Natural killer cell (primary cell): ENCODE results near the gene PPP1R3A. TPM values are rescaled to one million over a fixed set of nuclear protein-coding genes. Genes with fewer than 3 reads are reported as not detected.

Source experiments
- ATAC-seq, 3 donors: fragments of 150-1000 bp in 2 of 3; fragments of 200-7000 bp in 1 of 3; cut with Tn5 transposase; 1 replicate in 1 of 3; 2 replicates in 2 of 3; pipeline ENCODE4 v1.10.0; 2021; ENCODE audit warnings: mild to moderate bottlenecking in 2 of 3, moderate library complexity in 2 of 3
- DNase-seq, 2 donors: peaks; one replicate each; pipeline versions ENCODE4 v3.0.0 to v3.0.0-alpha.2; 2013 to 2021; ENCODE audit warnings: mixed read lengths in 1 of 2
- H3K27ac ChIP-seq: one replicate; pipeline ENCODE4 v1.5.1; 2013; ENCODE audit warnings: mild to moderate bottlenecking, low read length
- H3K27me3 ChIP-seq: one replicate; pipeline ENCODE4 v1.6.1; 2013; ENCODE audit warnings: low read length; ENCODE audit not compliant: control insufficient read depth, insufficient read depth
- H3K36me3 ChIP-seq: one replicate; pipeline ENCODE4 v1.6.1; 2013; ENCODE audit warnings: low read length; ENCODE audit not compliant: control insufficient read depth, insufficient read depth
- H3K4me1 ChIP-seq: one replicate; pipeline ENCODE4 v1.6.1; 2013; ENCODE audit warnings: low read length; ENCODE audit not compliant: control insufficient read depth, insufficient read depth
- H3K4me3 ChIP-seq: one replicate; pipeline ENCODE4 v1.5.1; 2013; ENCODE audit warnings: low read length
- H3K9me3 ChIP-seq: one replicate; pipeline ENCODE4 v1.6.1; 2013; ENCODE audit warnings: low read length; ENCODE audit not compliant: control insufficient read depth, insufficient read depth
- H3K27ac Mint-ChIP-seq, 2 donors: one replicate each; pipeline ENCODE4 v1.8.0; 2022; ENCODE audit warnings: mild to moderate bottlenecking in 2 of 2, mixed read lengths in 2 of 2, moderate library complexity in 1 of 2
- H3K27me3 Mint-ChIP-seq, 2 donors: one replicate each; pipeline ENCODE4 v1.8.0; 2022; ENCODE audit warnings: low read depth in 2 of 2, mixed read lengths in 2 of 2
- H3K36me3 Mint-ChIP-seq: one replicate; pipeline ENCODE4 v1.8.0; 2022; ENCODE audit warnings: mixed read lengths
- H3K4me1 Mint-ChIP-seq, 2 donors: one replicate each; pipeline ENCODE4 v1.8.0; 2022; ENCODE audit warnings: mixed read lengths in 2 of 2
- H3K4me3 Mint-ChIP-seq: one replicate; pipeline ENCODE4 v1.8.0; 2022; ENCODE audit warnings: mild to moderate bottlenecking, moderate library complexity, mixed read lengths
- H3K9me3 Mint-ChIP-seq, 2 donors: one replicate each; pipeline ENCODE4 v1.8.0; 2022; ENCODE audit warnings: mixed read lengths in 2 of 2
- WGBS: methylation state at CpG from one replicate; pipeline ENCODE4 v1.1.7; 2013; ENCODE audit warnings: missing lambda C conversion rate; ENCODE audit not compliant: insufficient coverage; 5-methylcytosine and 5-hydroxymethylcytosine counted together
- intact Hi-C: fragments of 100-400 bp; cut with micrococcal nuclease; formaldehyde crosslinking; loops from one replicate; pipeline ENCODE4 v1.14.2; 2022
- total RNA-seq, 4 donors: library from RNA; stranded (reverse); fragments of 120-200 nt in 1 of 4; gene quantifications; one replicate each; pipeline versions ENCODE4 v1.2.3 to v1.2.4, GENCODE V29; 2013 to 2022
- TF ChIP-seq, protein P1 (sequence below): fragments of 200-600 bp; IDR thresholded peaks from one replicate; pipeline ENCODE4 v1.8.0; 2022; ENCODE audit warnings: antibody characterized with exemption

PPP1R3A gene
- total RNA-seq, 3 donors from 2014 or later (not counting 1 experiment from before 2014, with no cell fraction given), result not detected

DNA sequence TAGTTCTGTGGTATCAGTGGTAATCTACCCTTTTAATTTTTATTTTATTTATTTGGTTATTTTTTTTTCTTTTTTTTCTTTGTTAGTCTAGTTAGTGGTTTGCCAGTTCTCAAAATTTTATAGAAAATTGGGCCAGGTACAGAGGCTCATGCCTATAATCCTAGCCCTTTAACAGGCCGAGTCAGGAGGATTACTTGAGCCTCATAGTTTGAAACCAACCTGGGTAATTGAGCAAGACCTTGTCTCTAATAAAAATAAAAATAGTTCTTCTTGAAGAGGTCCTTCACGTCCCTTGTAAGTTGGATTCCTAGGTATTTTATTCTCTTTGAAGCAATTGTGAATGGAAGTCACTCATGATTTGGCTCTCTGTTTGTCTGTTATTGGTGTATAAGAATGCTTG lies 51.5 kb downstream of the PPP1R3A start:
- TF ChIP-seq, protein P1, sequence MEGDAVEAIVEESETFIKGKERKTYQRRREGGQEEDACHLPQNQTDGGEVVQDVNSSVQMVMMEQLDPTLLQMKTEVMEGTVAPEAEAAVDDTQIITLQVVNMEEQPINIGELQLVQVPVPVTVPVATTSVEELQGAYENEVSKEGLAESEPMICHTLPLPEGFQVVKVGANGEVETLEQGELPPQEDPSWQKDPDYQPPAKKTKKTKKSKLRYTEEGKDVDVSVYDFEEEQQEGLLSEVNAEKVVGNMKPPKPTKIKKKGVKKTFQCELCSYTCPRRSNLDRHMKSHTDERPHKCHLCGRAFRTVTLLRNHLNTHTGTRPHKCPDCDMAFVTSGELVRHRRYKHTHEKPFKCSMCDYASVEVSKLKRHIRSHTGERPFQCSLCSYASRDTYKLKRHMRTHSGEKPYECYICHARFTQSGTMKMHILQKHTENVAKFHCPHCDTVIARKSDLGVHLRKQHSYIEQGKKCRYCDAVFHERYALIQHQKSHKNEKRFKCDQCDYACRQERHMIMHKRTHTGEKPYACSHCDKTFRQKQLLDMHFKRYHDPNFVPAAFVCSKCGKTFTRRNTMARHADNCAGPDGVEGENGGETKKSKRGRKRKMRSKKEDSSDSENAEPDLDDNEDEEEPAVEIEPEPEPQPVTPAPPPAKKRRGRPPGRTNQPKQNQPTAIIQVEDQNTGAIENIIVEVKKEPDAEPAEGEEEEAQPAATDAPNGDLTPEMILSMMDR, result no peak
- no peaks in the 10 kb centered on the region for H3K36me3 ChIP-seq
- WGBS, result 75% methylated on average over 2 of the region's 2 CpGs
- Mint-ChIP-seq H3K27ac (no peak overlapping the region), H3K9me3 (peaks cover 9 to 11% of the 10 kb centered on the region in 2 donors), H3K4me1 (no peaks in the 10 kb centered on the region), H3K27me3 (no peaks in the 10 kb centered on the region), H3K36me3 (no peaks in the 10 kb centered on the region), H3K4me3 (no peak overlapping the region)
- H3K4me1 ChIP-seq, result no peaks in the 10 kb centered on the region
- DNase-seq (no peak), ATAC-seq (no peak)
- intact Hi-C loops, result no loop called here
- H3K9me3 ChIP-seq, result no peaks in the 10 kb centered on the region
- no peak overlapping the region for H3K27ac ChIP-seq
- H3K4me3 ChIP-seq, result no peak overlapping the region
- no peaks in the 10 kb centered on the region for H3K27me3 ChIP-seq

DNA sequence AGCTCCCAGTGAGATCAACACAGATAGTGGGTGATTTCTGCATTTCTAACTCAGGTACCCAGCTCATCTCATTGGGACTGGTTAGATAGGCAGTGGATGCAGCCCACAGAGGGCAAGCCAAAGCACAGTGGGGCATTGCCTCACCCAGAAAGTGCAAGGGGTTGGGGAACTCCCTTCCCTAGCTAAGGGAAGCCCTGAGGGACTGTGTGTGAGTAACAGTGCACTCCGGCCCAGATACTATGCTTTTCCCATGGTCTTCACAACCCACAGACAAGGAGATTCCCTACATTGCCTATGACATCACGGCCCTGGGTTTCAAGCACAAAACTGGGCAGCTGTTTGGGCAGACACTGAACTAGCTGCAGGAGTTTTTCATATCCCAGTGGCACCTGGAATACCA lies 62.8 kb downstream of the PPP1R3A start:
- intact Hi-C loops, result no loop called here
- Histone ChIP-seq H3K9me3 (peaks cover 9% of the 10 kb centered on the region), H3K4me1 (no peaks in the 10 kb centered on the region), H3K4me3 (no peak overlapping the region), H3K27ac (no peak overlapping the region), H3K36me3 (no peaks in the 10 kb centered on the region), H3K27me3 (no peaks in the 10 kb centered on the region)
- Mint-ChIP-seq H3K36me3 (no peaks in the 10 kb centered on the region), H3K4me3 (no peak overlapping the region), H3K4me1 (no peaks in the 10 kb centered on the region), H3K27me3 (no peaks in the 10 kb centered on the region), H3K27ac (no peak overlapping the region), H3K9me3 (peaks cover 13 to 26% of the 10 kb centered on the region in 2 donors)
- TF ChIP-seq, protein P1, result no peak
- 85% methylated on average over 2 of the region's 2 CpGs for WGBS
- DNase-seq (no peak), ATAC-seq (no peak)

DNA sequence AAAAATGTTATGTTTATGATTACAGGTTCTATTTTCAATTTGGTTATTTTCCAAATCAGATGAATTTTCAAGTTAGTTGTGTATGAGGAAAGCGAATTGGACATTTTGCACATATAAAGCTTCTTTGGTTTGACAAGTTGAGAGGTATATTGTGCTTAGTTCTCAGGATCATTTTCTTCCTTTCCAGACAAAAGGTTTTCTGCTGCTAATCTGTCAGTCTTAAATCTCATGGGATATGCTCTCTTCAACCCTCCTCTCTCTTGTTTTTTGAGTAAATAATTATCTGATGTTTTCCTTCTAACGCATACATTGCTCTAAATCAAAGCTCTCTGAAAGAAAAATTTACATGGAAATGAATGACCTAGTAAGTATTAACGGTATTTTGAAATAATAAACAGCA lies 77.9 kb downstream of the PPP1R3A start:
- H3K4me3 ChIP-seq, result no peak overlapping the region
- DNase-seq (no peak), ATAC-seq (no peak)
- Mint-ChIP-seq H3K36me3 (no peaks in the 10 kb centered on the region), H3K9me3 (peaks cover 12 to 14% of the 10 kb centered on the region in 2 donors), H3K4me1 (no peaks in the 10 kb centered on the region), H3K27ac (no peak overlapping the region), H3K4me3 (no peak overlapping the region), H3K27me3 (no peaks in the 10 kb centered on the region)
- no peaks in the 10 kb centered on the region for H3K27me3 ChIP-seq
- H3K9me3 ChIP-seq, result no peaks in the 10 kb centered on the region
- TF ChIP-seq, protein P1, result no peak
- no peaks in the 10 kb centered on the region for H3K36me3 ChIP-seq
- no peaks in the 10 kb centered on the region for H3K4me1 ChIP-seq
- no peak overlapping the region for H3K27ac ChIP-seq
- intact Hi-C loops, result no loop called here
- 66% methylated on average over 2 of the region's 3 CpGs for WGBS

DNA sequence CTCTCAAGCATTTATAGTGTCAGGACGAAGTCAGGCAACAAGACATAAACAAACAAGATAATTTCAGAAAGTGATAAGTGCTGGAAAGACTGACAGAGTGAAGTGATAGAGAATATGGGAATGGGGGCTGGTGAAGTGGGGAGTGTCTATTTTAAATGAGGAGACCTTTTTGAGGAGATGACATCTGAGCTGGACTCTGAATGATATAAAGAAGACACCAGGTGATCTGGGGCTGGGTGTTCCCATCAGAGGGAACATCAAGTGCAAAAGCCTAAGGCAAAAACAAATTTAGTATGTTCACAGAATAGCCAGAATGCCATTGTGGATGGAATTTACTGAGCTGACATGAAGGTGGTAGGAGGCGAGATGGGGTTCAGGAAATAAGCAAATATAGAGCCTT lies 83.4 kb downstream of the PPP1R3A start:
- TF ChIP-seq, protein P1, result no peak
- no peak overlapping the region for H3K27ac Mint-ChIP-seq
- H3K27me3 Mint-ChIP-seq, result no peaks in the 10 kb centered on the region
- Histone ChIP-seq H3K4me3 (no peak overlapping the region), H3K36me3 (no peaks in the 10 kb centered on the region), H3K27ac (no peak overlapping the region), H3K4me1 (no peaks in the 10 kb centered on the region), H3K9me3 (no peaks in the 10 kb centered on the region), H3K27me3 (no peaks in the 10 kb centered on the region)
- intact Hi-C loops, result no loop called here
- peaks cover 5 to 8% of the 10 kb centered on the region in 2 donors for H3K9me3 Mint-ChIP-seq
- DNase-seq, result no peak
- H3K4me3 Mint-ChIP-seq, result no peak overlapping the region
- 76% methylated on average over 2 of the region's 2 CpGs for WGBS
- no peaks in the 10 kb centered on the region for H3K36me3 Mint-ChIP-seq
- no peak for ATAC-seq
- no peaks in the 10 kb centered on the region for H3K4me1 Mint-ChIP-seq
